ENCODE measurements around the gene OR4S1. TPM values are rescaled to one million over a fixed set of nuclear protein-coding genes. Genes with fewer than 3 reads are reported as not detected.
A peak's percentile ranks its signal among the peaks of the same experiment; 100 is the strongest.
"Not testable (repeated sequence)": the region's sequence is repeated elsewhere in the genome, so short reads cannot be mapped to it uniquely, and the experiment has no call there.

OR4S1 gene, protein sequence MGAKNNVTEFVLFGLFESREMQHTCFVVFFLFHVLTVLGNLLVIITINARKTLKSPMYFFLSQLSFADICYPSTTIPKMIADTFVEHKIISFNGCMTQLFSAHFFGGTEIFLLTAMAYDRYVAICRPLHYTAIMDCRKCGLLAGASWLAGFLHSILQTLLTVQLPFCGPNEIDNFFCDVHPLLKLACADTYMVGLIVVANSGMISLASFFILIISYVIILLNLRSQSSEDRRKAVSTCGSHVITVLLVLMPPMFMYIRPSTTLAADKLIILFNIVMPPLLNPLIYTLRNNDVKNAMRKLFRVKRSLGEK
- total RNA-seq (2014; rRNA removed; shearing (Covaris generic); ENCODE audit: low replicate concordance) = not detected in 2 replicates

- Histone ChIP-seq H3K36me3 (no peaks in the 10 kb centered on the region), H3K27me3 (no peaks in the 10 kb centered on the region), H3K9me3 (no peaks in the 10 kb centered on the region), H3K4me3 (no peak within 1 kb of the TSS)
- DNase-seq = no peak
Observed at GRCh38 chr11:48305923-48306322, at the start of gene OR4S1. Gene OR4S1 (plus strand): TSS chr11:48306223. CDS start chr11:48306223, 0 bp downstream.

DNA sequence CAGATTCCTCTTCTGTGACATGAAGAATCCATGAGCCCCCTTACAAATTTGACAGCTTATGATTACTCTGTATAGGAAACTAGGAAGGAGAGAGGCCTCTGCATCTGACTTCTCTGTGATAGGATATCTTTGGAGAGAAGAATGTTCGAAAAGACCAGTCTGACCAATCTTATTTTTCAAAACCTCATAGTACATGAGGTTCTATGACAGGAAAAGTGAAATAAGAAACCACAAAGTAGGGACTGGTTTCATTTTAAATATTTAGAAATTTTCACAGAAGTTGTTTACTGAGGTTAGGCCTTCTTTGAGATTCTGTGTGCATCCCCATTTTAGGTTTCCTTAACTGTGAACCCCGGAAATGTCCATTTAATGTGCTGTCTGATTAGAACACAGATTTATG, 44.4 kb upstream of the OR4S1 start:
- no peak overlapping the region for H3K4me3 ChIP-seq
- no peak for DNase-seq
- H3K27me3 ChIP-seq = no peaks in the 10 kb centered on the region
- no peaks in the 10 kb centered on the region for H3K36me3 ChIP-seq
- no peaks in the 10 kb centered on the region for H3K9me3 ChIP-seq

- no peaks in the 10 kb centered on the region for H3K36me3 ChIP-seq
- no peaks in the 10 kb centered on the region for H3K27me3 ChIP-seq
- H3K4me3 ChIP-seq = no peak within 1 kb of the TSS
- H3K9me3 ChIP-seq = no peaks in the 10 kb centered on the region
- DNase-seq = no peak
Observed at GRCh38 chr11:48263423-48263911, 42.6 kb upstream of the OR4S1 start, which contains the start of gene OR4X1. Gene OR4X1 (plus strand): TSS chr11:48263861. CDS start chr11:48263861, 0 bp downstream.

DNA sequence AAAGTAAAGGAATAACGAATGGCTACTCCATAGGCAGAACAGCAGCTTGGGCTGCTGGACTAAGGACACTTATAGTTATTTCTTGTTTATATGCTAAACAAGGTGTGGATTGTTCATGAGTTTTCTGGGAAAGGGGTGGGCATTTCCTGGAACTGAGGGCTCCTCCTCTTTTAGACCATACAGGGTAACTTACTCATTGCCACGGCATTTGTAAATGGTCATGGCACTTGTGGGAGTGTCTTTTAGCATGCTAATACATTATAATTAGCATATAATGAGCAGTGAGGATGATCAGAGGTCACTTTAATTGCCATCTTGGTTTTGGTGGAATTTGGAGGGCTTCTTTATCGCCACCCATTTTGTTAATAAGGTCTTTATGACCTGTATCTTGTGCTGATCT, 35.4 kb upstream of the OR4S1 start:
- H3K9me3 ChIP-seq = no peaks in the 10 kb centered on the region
- DNase-seq = no peak
- no peaks in the 10 kb centered on the region for H3K36me3 ChIP-seq
- no peak overlapping the region for H3K4me3 ChIP-seq
- no peaks in the 10 kb centered on the region for H3K27me3 ChIP-seq

GRCh38 chr11:48272606-48273005, 33.4 kb upstream of the OR4S1 start:
- H3K27me3 ChIP-seq = no peaks in the 10 kb centered on the region
- H3K4me3 ChIP-seq = no peak overlapping the region
- no peaks in the 10 kb centered on the region for H3K9me3 ChIP-seq
- no peak for DNase-seq
- no peaks in the 10 kb centered on the region for H3K36me3 ChIP-seq

DNA sequence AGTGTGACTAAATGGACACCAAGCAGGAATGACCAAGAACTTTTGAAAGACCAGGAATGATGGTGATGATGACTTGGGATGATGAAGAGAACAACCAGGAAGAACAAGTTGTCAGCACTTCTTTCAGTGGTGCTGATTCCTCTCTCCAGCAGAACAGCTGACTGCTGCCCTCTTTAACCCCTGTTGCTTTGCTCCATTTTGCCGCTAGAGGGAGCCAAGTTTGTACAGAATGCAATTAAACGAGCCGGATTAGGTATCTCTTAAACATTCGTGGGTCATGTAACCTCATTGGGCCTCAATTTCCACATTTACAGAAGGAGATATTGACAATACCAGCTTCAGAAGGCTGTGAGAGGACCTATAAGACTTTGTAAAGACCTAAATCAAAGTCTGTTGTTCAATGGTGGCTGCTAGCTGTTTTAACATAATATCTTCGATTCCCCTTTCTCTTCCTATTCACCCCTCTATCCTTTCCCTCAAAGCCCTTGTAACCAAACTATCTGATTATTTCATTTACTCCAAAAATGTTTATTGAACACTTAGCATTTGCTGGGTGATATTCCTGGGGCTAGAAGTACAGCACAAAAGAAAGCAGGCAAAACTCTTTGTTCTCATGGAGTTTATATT, 1.9 kb downstream of the OR4S1 start:
- Histone ChIP-seq H3K36me3 (no peaks in the 10 kb centered on the region), H3K9me3 (no peaks in the 10 kb centered on the region), H3K4me3 (no peak overlapping the region), H3K27me3 (no peaks in the 10 kb centered on the region)
- DNase-seq = peak; percentile 38

GRCh38 chr11:48313590-48313989, 7.6 kb downstream of the OR4S1 start:
- not testable (repeated sequence) for H3K27me3 ChIP-seq, H3K9me3 ChIP-seq, DNase-seq, H3K4me3 ChIP-seq, H3K36me3 ChIP-seq

DNA sequence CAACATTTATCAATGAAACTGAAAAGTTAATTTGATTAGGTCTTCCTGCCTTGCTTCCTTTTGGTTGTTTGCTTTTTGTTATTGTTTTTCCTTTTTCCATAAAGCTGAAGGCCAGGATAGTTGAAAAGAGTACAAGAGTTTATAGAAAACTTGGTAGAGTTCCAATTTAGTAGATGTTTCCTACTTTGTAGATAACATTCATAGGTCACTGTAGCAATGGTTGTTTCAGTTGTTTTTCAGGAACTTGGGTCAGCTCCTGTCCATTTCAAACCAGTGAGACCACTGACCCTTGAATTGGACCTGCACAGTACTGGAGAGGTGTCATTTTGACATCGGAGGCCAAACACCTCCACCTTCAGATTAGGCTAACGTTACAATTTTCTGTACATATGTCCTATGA, 13.8 kb downstream of the OR4S1 start:
- H3K9me3 ChIP-seq, H3K36me3 ChIP-seq, H3K4me3 ChIP-seq, H3K27me3 ChIP-seq, DNase-seq: not testable (repeated sequence)

- not testable (repeated sequence) for H3K4me3 ChIP-seq, H3K27me3 ChIP-seq, H3K9me3 ChIP-seq, DNase-seq, H3K36me3 ChIP-seq
Observed at GRCh38 chr11:48324620-48325019, 18.6 kb downstream of the OR4S1 start, which contains the start of gene OR4C3. Gene OR4C3 (plus strand): TSS chr11:48324920. CDS start chr11:48325022, 102 bp downstream.

DNA sequence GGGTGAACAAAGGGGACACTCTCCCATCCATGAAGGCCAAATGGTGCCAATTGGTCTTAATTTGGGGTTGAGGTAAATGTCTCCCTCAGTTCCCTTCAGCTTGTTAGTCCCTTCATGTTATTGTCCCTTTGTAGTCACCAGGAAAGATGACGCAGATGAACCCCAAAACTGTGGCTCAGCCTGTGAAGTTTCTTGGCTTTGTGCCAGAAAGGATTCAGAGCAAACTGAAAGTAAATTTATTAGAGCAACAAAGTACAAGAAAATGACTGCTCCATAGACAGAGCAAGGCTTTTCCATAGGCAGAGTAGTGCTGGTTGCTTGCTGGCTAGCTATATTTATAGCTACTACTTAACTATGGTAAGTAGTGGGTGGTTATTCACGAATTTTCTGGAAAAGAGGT, 35.4 kb downstream of the OR4S1 start:
- DNase-seq = no peak

DNA sequence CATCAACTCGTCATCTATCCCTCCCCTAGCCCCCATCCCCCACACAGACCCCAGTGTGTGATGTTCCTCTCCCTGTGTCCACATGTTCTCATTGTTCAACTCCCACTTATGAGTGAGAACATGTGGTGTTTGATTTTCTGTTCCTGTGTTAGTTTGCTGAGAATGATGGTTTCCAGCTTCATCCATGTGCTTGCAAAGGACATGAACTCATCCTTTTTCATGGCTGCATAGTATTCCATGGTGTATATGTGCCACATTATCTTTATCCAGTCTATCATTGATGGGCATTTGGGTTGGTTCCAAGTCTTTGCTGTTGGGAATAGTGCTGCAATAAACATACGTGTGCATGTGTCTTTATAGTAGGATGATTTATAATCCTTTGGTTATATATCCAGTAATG, 36.5 kb downstream of the OR4S1 start:
- not testable (repeated sequence) for DNase-seq, H3K27me3 ChIP-seq, H3K9me3 ChIP-seq

More for the DNA sequence above, 35.4 kb downstream of the OR4S1 start:
- Histone ChIP-seq H3K9me3 (no peaks in the 10 kb centered on the region), H3K27me3 (no peaks in the 10 kb centered on the region), H3K36me3 (no peaks in the 10 kb centered on the region), H3K4me3 (no peak overlapping the region)

GRCh38 chr11:48346286-48346685, 40.3 kb downstream of the OR4S1 start:
- not testable (repeated sequence) for H3K36me3 ChIP-seq, DNase-seq, H3K27me3 ChIP-seq, H3K9me3 ChIP-seq, H3K4me3 ChIP-seq

More for the DNA sequence above, 36.5 kb downstream of the OR4S1 start:
- not testable (repeated sequence) for H3K36me3 ChIP-seq, H3K4me3 ChIP-seq

DNA sequence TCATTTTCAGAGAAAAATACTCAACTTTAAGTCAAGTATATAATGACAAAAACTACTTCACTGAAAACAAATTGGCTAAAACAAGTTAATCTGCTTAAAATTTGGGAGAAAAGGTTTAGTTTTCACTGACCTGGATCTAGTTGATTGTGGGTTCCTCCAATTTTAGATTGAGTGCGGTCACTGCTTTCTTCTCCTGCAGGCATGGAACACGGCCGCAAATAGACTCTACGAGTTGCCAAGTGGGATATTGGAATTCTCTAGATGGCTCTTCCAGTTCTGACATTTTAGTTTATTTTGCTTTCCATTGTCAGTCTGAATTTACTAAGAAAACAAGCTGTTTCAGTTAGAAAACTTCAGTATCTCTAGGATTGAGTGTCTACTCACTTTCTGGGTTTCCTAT, 48.0 kb downstream of the OR4S1 start:
- no peaks in the 10 kb centered on the region for H3K9me3 ChIP-seq
- H3K36me3 ChIP-seq = no peaks in the 10 kb centered on the region
- no peaks in the 10 kb centered on the region for H3K27me3 ChIP-seq
- DNase-seq = no peak
- H3K4me3 ChIP-seq = no peak overlapping the region

- Histone ChIP-seq H3K4me3 (no peak overlapping the region), H3K9me3 (no peaks in the 10 kb centered on the region), H3K36me3 (no peaks in the 10 kb centered on the region), H3K27me3 (no peaks in the 10 kb centered on the region)
- no peak for DNase-seq
Observed at GRCh38 chr11:48354677-48355076, 48.7 kb downstream of the OR4S1 start.

Measured in MG63 (cell line).